Smooth muscle cell (in vitro differentiated cells): ENCODE data around the gene OSBPL5. TPM values are rescaled to one million over a fixed set of nuclear protein-coding genes. Genes with fewer than 3 reads are reported as not detected.
"Not testable (repeated sequence)": the region's sequence is repeated elsewhere in the genome, so short reads cannot be mapped to it uniquely, and the experiment has no call there.

Experiments used
- DNase-seq: peaks from one replicate; lab custom pipeline; 2025; ENCODE audit not compliant: unreplicated experiment; lab: John Stamatoyannopoulos, UW
- H2AFZ ChIP-seq: fragments of 200-600 bp; sonication (generic); 2 replicates; pipeline ENCODE4 v1.6.0; 2016; ENCODE audit warnings: antibody characterized with exemption, low read depth, mild to moderate bottlenecking
- H3F3A ChIP-seq: fragments of 200-600 bp; sonication (generic); 2 replicates; pipeline ENCODE4 v1.6.0; 2017; ENCODE audit warnings: antibody characterized with exemption, low read depth
- H3K27ac ChIP-seq: fragments of 200-600 bp; sonication (generic); 2 replicates; pipeline ENCODE4 v1.5.1; 2016; ENCODE audit warnings: low read depth, mild to moderate bottlenecking
- H3K27me3 ChIP-seq: fragments of 200-600 bp; sonication (generic); 2 replicates; pipeline ENCODE4 v1.6.1; 2016; ENCODE audit warnings: low read depth, mild to moderate bottlenecking
- H3K36me3 ChIP-seq: fragments of 200-600 bp; sonication (generic); 2 replicates; pipeline ENCODE4 v1.5.1; 2016; ENCODE audit warnings: low read depth
- H3K4me1 ChIP-seq: fragments of 200-600 bp; sonication (generic); 2 replicates; pipeline ENCODE4 v1.5.1; 2016; ENCODE audit warnings: low read depth
- H3K4me2 ChIP-seq: fragments of 200-600 bp; sonication (generic); 2 replicates; pipeline ENCODE4 v1.6.0; 2016; ENCODE audit warnings: mild to moderate bottlenecking
- H3K4me3 ChIP-seq: fragments of 200-600 bp; sonication (generic); 2 replicates; pipeline ENCODE4 v1.5.1; 2016; ENCODE audit warnings: mild to moderate bottlenecking
- H3K79me2 ChIP-seq: fragments of 200-600 bp; sonication (generic); 2 replicates; pipeline ENCODE4 v1.6.0; 2016; ENCODE audit warnings: low read depth, mild to moderate bottlenecking
- H3K9ac ChIP-seq: fragments of 200-600 bp; sonication (generic); 2 replicates; pipeline ENCODE4 v1.6.0; 2016; ENCODE audit warnings: low read depth
- H3K9me3 ChIP-seq: fragments of 200-600 bp; sonication (generic); replicated peaks from 2 replicates; pipeline ENCODE4 v1.5.1; 2016; ENCODE audit warnings: low read depth
- H4K20me1 ChIP-seq: fragments of 200-600 bp; sonication (generic); 2 replicates; pipeline ENCODE4 v1.6.0; 2016; ENCODE audit warnings: low read depth
- CTCF ChIP-seq: fragments of 200-600 bp; sonication (generic); IDR thresholded peaks from 2 replicates; pipeline ENCODE4 v1.5.1; 2017; ENCODE audit warnings: borderline replicate concordance, mild to moderate bottlenecking, antibody characterized with exemption; ENCODE audit not compliant: insufficient read depth, poor library complexity, severe bottlenecking
- WGBS: methylation state at CpG from one replicate; pipeline ENCODE4 v1.1.7; 2016; ENCODE audit warnings: low lambda C conversion rate; 5-methylcytosine and 5-hydroxymethylcytosine counted together
- polyA plus RNA-seq: library from polyadenylated mRNA; unstranded; fragments of >200 nt; fragmentation: Nextera tagmentation; extraction: Ambion mirVana; gene quantifications from 2 replicates; pipeline ENCODE4 v1.2.1, GENCODE V29; 2016
- total RNA-seq: library from RNA; depleted of rRNA; stranded (reverse); fragments of >200 nt; gene quantifications from 2 replicates; pipeline ENCODE4 v1.2.3, GENCODE V29; 2014

Gene OSBPL5
- total and polyA plus RNA-seq, 2 experiments from 2014 or later: 27.3 to 43.4 TPM

DNA sequence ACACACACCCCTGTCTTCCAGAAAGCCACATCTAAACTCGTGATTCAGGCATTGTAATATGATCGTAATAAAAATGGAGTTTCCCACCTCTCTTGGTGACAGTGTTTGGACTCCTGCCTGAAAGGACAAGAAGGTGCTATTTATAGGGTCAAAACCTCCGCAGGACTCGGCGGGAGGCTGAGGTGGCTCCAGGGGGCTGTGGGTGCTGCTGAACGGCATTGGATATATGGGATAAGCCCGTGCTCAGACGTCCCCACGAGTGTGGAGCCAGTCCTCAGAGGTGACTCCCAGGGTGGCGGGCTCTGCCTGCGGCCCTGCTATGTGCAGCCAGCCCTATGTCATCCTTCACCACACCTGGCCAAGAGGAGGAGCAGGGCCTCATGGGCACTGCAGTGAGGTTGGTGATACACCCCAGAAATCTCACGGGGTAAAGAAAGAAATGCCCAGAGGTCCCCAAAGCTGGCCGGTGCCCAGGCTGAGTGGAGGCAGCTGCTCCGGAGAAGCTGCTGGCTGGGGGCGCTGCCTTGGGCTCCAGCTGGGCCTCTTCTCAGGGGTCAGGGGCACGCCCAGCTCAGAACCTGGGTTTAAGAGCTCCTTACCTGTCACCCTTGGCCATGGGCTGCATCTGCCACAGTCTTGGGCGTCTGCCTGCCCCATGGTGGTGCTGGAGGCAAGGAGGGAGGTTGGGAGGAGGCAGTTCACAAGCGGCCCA, 5.1 kb upstream of the OSBPL5 start:
- no peaks in the 10 kb centered on the region for H3K27me3 ChIP-seq
- 71% methylated on average over 18 of the region's 18 CpGs for WGBS
- no peaks in the 10 kb centered on the region for H3F3A ChIP-seq
- H3K9ac ChIP-seq: no peak overlapping the region
- peaks cover 14% of the 10 kb centered on the region for H3K4me1 ChIP-seq
- H3K9me3 ChIP-seq: no peaks in the 10 kb centered on the region
- no peaks in the 10 kb centered on the region for H3K36me3 ChIP-seq
- TF ChIP-seq CTCF: no peak
- peak overlapping the region; percentile 74 for H3K27ac ChIP-seq
- no peaks in the 10 kb centered on the region for H3K79me2 ChIP-seq
- H2AFZ ChIP-seq: no peak overlapping the region
- H3K4me3 ChIP-seq: no peak overlapping the region
- DNase-seq: no peak
- peak overlapping the region; percentile 78 for H3K4me2 ChIP-seq
- H4K20me1 ChIP-seq: no peaks in the 10 kb centered on the region

GRCh38 chr11:3169255-3170043, 4.3 kb upstream of the OSBPL5 start:
- Histone ChIP-seq H3F3A (no peaks in the 10 kb centered on the region), H3K4me3 (peak overlapping the region; percentile 17), H3K79me2 (peaks cover 3% of the 10 kb centered on the region), H2AFZ (peak overlapping the region; percentile 1), H3K9ac (peak overlapping the region; percentile 11), H3K36me3 (no peaks in the 10 kb centered on the region), H3K9me3 (no peaks in the 10 kb centered on the region), H3K4me1 (peaks cover 14% of the 10 kb centered on the region), H3K27me3 (no peaks in the 10 kb centered on the region), H3K4me2 (peak overlapping the region; percentile 78), H3K27ac (peak overlapping the region; percentile 74), H4K20me1 (peaks cover 2% of the 10 kb centered on the region)
- TF ChIP-seq CTCF: no peak
- 10% methylated on average over 31 of the region's 31 CpGs for WGBS
- peak; percentile 77 for DNase-seq

DNA sequence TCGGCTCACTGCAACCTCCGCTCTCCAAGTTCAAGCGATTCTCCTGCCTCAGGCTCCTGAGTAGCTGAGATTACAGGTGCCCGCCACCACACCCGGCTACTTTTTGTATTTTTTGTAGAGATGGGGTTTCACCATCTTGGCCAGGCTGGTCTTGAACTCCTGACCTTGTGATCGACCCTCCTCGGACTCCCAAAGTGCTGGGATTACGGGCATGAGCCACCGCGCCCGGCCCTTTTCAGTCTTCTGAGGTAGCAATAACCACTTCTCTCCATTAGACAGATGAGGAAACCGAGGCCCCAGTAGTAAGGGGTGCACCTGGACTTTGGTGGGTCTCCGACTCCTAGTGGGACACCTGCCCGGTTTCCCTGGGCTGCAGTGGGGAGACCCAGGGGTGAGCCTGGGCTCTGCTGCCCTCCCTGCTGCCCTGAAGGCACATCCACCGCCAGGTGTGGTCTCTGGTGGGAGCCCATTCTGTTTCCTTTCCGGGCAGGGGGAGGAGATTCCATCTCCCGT, 3.7 kb upstream of the OSBPL5 start:
- peaks cover 21% of the 10 kb centered on the region for H3K4me1 ChIP-seq
- H4K20me1 ChIP-seq, H3K27me3 ChIP-seq, H2AFZ ChIP-seq, H3K9me3 ChIP-seq, DNase-seq, H3F3A ChIP-seq, H3K36me3 ChIP-seq, H3K9ac ChIP-seq, H3K79me2 ChIP-seq: not testable (repeated sequence)
- H3K4me3 ChIP-seq: peak overlapping the region; percentile 17
- H3K27ac ChIP-seq: peak overlapping the region; percentile 74
- 83% methylated on average over 17 of the region's 17 CpGs for WGBS
- H3K4me2 ChIP-seq: peak overlapping the region; percentile 78
